Measurements from ENCODE around the gene ACIN1. TPM values are rescaled to one million over a fixed set of nuclear protein-coding genes. Genes with fewer than 3 reads are reported as not detected.

ACIN1 gene
- total and polyA plus RNA-seq, 9 of the 15 experiments (the other 6 are each of a cell fraction or from before 2014, with no cell fraction given) = 5.0 to 196 (median 129) TPM

GRCh38 chr14:23056956-23057756, 37.8 kb downstream of the ACIN1 start, which contains the start of gene CDH24 (continued):
- TF ChIP-seq, protein P1, sequence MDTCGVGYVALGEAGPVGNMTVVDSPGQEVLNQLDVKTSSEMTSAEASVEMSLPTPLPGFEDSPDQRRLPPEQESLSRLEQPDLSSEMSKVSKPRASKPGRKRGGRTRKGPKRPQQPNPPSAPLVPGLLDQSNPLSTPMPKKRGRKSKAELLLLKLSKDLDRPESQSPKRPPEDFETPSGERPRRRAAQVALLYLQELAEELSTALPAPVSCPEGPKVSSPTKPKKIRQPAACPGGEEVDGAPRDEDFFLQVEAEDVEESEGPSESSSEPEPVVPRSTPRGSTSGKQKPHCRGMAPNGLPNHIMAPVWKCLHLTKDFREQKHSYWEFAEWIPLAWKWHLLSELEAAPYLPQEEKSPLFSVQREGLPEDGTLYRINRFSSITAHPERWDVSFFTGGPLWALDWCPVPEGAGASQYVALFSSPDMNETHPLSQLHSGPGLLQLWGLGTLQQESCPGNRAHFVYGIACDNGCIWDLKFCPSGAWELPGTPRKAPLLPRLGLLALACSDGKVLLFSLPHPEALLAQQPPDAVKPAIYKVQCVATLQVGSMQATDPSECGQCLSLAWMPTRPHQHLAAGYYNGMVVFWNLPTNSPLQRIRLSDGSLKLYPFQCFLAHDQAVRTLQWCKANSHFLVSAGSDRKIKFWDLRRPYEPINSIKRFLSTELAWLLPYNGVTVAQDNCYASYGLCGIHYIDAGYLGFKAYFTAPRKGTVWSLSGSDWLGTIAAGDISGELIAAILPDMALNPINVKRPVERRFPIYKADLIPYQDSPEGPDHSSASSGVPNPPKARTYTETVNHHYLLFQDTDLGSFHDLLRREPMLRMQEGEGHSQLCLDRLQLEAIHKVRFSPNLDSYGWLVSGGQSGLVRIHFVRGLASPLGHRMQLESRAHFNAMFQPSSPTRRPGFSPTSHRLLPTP (IDR thresholded peaks at IDR 0.05; ENCODE audit: borderline replicate concordance, extremely low read depth, insufficient read length) = no peak
- no peak for TF ChIP-seq SMARCC2 (IDR thresholded peaks at IDR 0.05; ENCODE audit: low read depth)
- no peak for TF ChIP-seq ZNF707 (CRISPR knock-in tag; conservative IDR thresholded peaks at IDR 0.05)
- TF ChIP-seq HMG20B (CRISPR knock-in tag; IDR thresholded peaks at IDR 0.05) = no peak
- no peak for TF ChIP-seq ILF3 (IDR thresholded peaks at IDR 0.05; ENCODE audit: borderline replicate concordance)
- TF ChIP-seq ZZZ3 (IDR thresholded peaks at IDR 0.05) = no peak
- TF ChIP-seq GATAD2A (IDR thresholded peaks at IDR 0.05) = 0 out of 2 replicates have a peak, but pooled peaks have one; percentile 11
- TF ChIP-seq, protein P2, sequence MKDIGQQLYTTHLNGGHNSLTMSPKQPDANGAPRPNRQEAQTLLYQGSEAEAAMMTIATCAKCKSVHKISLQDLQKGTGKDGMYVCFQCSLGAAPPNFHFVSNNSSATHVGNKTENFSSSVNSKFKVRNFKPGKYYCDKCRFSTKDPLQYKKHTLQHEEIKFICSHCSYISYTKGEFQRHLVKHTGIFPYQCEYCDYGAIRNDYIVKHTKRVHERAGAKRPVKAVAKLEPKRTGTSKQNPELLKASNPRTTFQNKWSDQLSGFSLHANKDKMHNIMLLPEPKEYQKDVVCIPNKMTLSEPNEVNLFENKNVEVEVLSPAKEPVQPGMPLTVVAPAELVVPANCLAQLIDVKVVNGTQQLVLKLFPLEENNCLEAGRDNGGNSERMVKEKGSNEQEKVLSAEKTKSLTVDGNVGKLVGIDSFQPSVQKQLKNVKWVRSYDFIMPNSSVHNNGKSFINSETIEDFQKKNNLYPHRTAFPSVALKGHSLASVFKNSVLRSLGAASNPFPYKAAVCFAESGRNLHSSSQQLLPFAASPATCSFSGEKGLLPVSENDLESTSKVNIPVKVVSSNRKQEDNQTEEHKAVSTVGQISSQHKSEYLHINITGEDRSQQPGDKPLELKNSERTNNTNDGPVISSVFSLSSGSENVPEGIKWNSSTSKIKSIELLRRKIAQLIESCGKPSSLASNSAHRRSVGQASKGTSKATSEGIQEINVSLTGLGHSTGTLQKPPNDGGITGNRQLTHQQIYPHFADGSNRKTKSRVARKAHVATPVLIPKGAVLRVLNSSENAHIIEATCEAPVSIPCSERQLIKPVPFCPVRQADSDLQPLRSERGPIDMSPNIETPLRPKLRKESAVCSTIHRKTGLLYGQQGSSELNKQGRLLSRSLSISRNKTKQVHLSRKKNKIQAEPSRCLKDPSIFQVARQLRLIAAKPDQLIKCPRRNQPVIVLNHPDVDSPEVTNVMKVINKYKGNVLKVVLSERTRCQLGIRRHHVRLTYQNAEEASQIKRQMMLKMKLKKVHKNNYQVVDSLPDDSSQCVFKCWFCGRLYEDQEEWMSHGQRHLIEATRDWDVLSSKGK (CRISPR knock-in tag; IDR thresholded peaks at IDR 0.05) = no peak
- no peak for TF ChIP-seq GTF2E2 (tag; IDR thresholded peaks at IDR 0.05)
- no peak for TF ChIP-seq TEAD4 (IDR thresholded peaks at IDR 0.05; ENCODE audit: low read length)
- TF ChIP-seq TEAD4 (CRISPR knock-in tag; IDR thresholded peaks at IDR 0.05; ENCODE audit: borderline replicate concordance) = no peak
- TF ChIP-seq ELF4 (CRISPR knock-in tag; IDR thresholded peaks at IDR 0.05) = peak; percentile 79; the same call in 1 of the 2 replicates
- 0 out of 2 replicates have a peak, but pooled peaks have one; percentile 3 for TF ChIP-seq ARID4B (CRISPR knock-in tag; IDR thresholded peaks at IDR 0.05)
- no peak for TF ChIP-seq ZNF165 (CRISPR knock-in tag; IDR thresholded peaks at IDR 0.05; ENCODE audit: borderline replicate concordance)
- no peak for TF ChIP-seq DDX20 (tag; IDR thresholded peaks at IDR 0.05; ENCODE audit: low read depth)
- TF ChIP-seq KLF13 (tag; IDR thresholded peaks at IDR 0.05; ENCODE audit: borderline replicate concordance, low read depth) = no peak
- no peak for TF ChIP-seq NCOA2 (IDR thresholded peaks at IDR 0.05; ENCODE audit: partially characterized antibody in 2 of 2)

Measured in K562 (cell line).